GM19025 (cell line): ENCODE measurements around the gene DUSP22.
A peak's percentile ranks its signal among the peaks of the same experiment; 100 is the strongest.

Experiments used
- ATAC-seq: cut with Tn5 transposase; IDR thresholded peaks from one replicate; pipeline ENCODE4 v1.9.1; 2021; ENCODE audit warnings: mild to moderate bottlenecking, low read depth, moderate library complexity; ENCODE audit not compliant: unreplicated experiment

DUSP22 gene

GRCh38 chr6:294656-295565 is 2.6 kb downstream of the DUSP22 start:
- no peak for ATAC-seq

DNA sequence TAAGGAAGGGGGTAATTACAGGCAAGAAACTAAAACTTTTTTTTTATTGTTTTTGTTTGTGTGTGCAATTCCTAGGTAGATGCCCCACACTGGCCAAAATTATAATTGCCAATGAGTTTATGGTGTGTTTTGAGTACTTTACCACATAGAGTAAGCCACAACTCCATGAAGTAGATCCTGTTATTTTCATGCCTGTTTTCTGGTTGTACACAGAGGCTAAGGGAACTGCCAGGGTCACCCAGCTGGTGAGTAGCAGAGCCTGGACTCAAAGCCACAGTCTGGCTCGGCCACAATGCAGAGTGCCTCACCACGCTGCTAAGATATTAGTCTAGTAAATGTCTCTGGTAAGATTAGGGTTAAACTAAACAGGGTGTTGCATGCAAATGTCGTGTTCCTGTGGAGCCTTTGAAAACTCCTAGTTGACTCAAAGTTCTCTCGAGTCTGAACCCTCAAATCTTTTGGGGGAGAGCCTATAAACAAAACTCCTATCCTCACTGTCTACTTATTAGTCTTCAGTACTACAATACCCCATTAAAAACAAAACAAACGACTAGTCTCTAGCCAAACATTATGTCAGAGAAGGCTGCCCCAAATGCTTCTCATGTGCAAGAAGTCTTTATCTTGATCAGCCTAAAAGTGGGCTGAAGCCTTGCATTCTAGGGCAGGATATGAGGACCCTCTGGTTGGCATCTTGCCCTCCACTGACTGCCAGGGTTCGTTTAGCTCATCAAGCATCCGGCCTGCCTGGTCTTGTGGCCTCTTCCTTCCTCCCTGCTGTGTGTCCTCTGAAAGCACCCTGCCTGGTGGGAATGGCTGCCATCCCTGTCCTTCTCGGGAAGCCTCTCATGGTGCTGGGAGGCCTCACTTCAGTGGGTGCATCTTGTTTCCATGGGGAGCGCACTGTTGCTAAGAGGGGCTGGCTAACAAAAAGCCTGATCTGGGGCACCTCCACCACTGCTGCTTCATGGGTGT is 4.2 kb downstream of the DUSP22 start:
- ATAC-seq, result peak; percentile 18

DNA sequence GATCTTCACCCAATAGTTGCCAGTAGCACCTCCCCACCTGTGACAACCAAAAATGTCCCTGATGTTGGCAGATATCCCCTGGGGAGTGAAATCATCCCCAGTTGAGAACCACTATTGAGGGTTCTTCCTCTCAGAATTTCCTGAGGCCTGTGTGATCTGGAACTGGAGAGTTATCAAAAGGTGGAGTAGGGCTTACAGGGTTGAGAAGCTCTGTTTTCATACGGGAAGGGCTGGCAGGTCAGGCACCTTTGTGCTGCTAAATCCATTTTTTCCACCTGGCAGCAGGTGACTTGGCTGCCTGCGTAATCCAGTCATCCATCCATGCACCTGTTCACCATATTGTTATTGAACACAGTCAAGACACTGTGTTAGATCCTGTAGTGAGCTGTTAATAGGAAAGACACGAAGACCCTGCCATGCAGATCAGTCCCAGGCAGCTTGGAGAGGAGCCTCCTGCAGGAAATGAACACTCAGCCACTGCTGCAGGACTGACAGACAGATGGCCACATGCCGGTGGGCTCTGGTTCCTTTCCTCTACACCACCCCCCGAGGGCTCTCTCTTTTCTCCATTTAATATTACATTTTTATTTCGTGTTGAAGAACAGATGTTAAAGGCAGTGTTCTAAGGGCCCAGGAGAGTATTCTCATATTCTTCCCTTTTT is 5.4 kb downstream of the DUSP22 start:
- ATAC-seq, result no peak

DNA sequence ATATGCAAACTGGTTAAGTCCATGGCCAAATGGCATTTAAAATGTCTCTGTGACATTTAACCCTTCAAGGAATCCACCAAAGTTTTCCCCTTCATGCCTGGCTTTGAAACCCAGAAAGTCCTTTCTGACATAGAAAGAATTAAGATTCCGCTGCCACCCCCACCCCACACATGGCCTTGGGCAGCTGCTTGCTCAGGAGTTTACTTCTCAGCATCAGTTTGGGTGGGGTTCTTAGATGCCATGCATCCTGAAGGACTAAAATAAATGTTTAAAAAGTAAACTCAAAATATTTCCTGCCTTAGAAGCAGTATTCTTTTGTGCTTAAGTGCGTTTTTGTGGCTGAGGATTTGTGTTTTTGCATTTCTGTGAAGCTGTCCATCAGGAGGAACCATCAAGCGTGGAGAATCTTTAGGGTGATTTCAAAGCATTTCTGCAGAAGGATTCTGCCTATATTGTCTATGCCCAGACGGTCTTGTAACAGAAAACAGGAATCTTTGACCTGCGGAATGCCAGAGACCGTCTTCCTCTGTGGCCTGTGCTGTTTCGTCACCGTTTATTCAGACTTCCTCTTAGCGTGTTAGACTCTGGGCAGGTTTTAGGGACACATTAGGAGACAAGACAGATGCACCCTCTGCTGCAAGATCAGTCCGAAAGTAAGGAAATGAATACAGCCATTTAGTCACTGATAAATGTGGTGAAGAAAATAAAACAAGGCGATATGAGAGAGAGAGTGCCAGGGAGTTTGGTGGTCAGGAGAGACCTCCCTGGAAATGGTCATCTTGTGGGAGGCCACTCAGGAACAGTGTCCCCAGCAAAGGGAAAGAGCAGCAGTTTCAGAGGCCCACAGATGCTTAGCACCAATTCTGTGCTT is 6.2 kb downstream of the DUSP22 start:
- ATAC-seq, result no peak

- no peak for ATAC-seq
These were observed 7.1 kb downstream of the DUSP22 start for GRCh38 chr6:299104-299980.

DNA sequence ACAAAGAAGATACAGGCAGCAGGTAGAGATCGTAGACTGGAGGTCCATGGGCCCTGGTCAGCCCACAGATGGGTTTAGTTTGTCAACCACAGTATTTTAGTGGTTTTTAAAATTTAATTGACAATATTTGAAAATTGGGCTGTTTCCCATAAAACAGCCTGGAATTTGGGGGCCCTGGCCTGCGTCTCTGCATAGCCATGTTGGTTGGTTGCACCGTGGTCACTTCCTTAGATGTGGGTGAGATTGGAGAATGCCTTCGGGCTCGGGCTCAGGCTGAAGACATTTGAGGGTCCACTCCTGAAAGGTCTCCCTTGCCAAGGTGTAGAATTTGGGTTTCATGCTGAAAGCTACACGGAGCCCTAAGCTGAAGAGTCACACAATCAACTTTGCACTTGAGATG is 7.7 kb downstream of the DUSP22 start:
- ATAC-seq, result no peak

DNA sequence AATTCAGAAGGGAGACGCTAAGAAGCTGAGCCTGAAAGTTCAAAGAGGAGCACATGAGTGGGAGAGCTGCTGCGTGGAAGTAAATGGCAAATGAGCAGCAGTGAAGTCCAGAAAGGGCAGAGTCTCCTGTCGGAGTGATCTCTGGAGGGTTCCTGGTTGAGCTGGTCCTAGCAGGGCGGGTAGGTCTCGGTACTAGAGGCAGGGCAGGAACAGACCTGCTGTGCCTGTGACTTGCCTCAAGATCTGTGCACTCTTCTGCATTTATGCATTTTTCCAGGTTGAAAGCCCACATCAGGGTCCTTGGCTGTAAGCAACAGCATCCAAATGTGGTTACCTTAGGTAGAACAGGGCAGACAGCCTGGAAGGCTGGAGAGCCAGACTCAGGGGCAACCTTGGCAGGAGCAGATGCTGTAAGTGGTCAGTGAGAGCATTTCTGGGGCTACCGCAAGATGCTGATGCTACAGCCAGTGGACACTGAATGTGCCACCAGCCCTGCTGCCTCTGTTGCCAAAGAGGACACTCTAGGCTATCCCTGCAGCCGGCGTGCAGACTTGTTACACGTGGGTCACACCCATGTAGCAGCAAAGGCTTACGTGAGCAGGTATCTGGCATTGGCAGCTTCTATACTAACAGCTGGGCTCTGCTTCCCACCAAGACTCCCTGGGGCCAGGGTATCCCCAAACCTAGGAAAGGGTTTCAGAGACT is 8.4 kb downstream of the DUSP22 start:
- ATAC-seq, result no peak

GRCh38 chr6:301526-301925 is 9.2 kb downstream of the DUSP22 start:
- ATAC-seq, result no peak

- ATAC-seq, result no peak
These were observed 9.8 kb downstream of the DUSP22 start for GRCh38 chr6:301929-302705.

DNA sequence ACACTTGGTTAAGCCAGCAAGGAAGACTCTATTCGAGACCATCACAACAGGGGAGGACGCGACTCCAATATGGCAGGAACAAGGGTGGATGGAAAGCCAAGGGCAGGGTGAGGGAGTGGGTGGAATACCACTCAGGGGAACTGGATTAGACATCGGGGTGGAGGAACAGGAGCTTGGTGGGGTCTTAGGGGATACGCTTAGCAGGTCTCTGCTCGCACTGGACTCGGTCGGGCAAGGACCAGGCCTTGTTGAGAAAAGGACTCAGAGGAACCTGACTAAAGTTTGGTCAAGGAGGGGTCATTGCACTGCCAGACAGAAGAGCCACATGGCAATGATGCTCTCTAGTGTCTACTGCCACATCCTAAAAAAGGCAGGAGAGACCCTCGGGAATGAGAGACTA is 10.5 kb downstream of the DUSP22 start:
- no peak for ATAC-seq

DNA sequence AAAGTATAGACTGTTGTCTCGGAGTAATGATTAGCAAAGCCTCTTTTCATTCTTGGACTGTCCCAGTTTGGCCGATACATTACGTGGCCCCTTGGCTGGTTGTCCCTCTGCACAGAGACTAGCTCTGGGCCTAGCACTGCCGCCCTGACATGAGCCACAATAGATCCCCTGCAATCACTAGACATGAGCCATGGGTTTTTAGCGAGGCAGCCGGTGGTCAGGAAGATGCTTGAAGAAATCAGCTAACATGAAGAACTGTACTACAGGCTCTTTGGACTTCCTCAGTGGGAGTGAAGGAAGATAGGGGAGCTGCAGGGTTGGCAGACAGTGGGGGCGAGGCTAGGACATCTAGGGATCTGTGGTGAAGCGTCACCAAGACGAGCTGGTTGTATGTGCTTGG is 11.0 kb downstream of the DUSP22 start:
- no peak for ATAC-seq

- no peak for ATAC-seq
These were observed 11.8 kb downstream of the DUSP22 start for GRCh38 chr6:303948-304558.

DNA sequence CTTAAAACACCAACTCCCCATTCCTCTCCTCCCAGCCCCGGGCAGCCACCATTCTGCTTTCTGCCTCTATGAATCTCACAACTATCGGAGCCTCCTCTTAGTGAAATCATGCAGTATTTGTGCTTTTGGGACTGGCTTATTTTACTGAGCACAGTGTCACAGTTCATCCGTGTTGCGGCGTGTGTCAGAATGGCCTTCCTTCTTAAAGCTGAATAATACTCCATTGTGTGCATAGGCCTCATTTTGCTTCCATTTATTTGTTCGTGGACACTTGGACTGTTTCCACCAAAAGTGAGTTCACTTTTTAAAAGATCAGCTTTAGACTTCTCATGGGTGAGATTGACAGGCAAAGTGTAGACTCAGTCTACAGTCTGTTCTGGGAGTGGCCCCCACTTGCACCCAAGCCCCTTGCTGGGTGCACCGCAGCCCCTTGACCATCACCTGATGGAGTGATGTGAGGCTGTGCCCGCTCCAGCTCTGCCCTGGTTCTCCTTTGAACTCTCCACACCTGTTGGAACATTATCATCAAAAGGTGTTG is 12.6 kb downstream of the DUSP22 start:
- ATAC-seq, result no peak

DNA sequence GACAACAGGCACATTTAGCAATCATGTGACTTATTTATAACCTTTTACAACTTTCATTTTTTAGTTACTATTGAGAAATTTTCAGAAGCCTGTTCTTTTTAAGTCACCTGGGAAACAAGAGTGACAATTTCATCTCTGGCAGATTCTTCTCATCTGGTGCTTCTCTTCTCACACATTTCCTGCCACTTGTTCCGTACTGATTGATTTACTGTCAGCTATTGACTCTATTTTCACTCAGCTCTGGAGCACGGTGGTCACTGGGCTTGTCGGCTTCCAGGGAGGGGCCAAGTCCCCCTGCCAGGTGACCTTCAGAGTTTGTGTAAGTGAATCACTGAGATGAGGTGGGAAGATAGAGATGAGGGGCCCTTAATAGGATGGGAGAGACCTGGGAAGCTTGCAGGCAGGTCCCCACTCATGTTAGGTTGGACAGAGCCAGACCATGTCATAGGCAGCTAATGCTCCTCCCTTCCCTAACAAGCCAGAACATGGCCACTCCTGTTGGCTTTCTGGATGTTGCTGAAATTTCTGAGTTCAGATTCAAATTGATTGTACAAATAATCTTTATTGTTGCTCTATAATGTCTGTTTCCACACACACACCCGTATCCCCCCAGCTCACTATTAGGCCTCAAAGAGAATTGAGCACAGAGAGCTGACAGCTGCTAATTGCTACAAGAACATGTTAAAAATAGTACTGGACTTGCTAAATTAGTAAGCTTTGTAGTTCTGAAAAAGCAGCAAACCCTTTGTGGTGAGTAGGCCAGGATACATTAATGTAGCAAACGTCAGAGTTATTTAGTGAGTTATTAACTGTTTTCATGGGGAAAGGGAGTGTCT is 13.3 kb downstream of the DUSP22 start:
- ATAC-seq, result peak; percentile 88

DNA sequence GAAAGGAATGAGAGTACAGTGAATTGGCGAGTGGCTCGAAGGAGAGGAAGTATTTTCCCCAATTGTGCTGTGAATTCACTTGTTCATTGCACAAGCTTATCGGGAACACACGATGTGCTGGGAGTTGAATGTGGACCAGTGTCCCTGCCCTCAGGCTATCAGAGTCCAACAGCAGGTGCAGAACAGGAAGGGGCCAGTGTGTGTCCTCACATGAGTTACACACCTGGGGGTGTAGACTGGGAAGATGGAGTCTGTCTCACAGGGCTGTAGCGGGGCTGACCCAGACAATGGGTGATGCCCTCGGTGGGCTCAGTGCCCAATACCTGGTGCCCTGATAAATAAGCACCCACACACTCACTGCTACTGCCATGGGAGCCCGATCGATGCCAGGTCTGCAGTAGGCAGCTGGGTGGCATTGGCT is 14.4 kb downstream of the DUSP22 start:
- ATAC-seq, result no peak
